GM15510 (cell line): ENCODE results near the gene PPOX.

Source experiments
- POLR2A ChIP-seq: IDR thresholded peaks from 3 replicates; pipeline ENCODE4 v1.6.1; 2011; ENCODE audit warnings: borderline replicate concordance; ENCODE audit not compliant: insufficient read length; ENCODE audit errors: extremely low read depth

The PPOX gene

GRCh38 chr1:161214369-161214768 is 48.1 kb downstream of the PPOX start:
- no peak for TF ChIP-seq POLR2A

- TF ChIP-seq POLR2A: no peak
Observed at GRCh38 chr1:161215076-161215475, 48.9 kb downstream of the PPOX start, which contains the start of gene FCER1G. Gene FCER1G, plus strand, starts transcription at chr1:161215295. Its CDS starts 27 bp downstream, at chr1:161215322.

- TF ChIP-seq POLR2A: no peak
Observed at GRCh38 chr1:161216945-161217712, 50.9 kb downstream of the PPOX start.

- no peak for TF ChIP-seq POLR2A
Observed at GRCh38 chr1:161217831-161218230, 51.6 kb downstream of the PPOX start.

GRCh38 chr1:161218301-161219077 is 52.3 kb downstream of the PPOX start:
- TF ChIP-seq POLR2A: no peak

- TF ChIP-seq POLR2A: no peak
Observed at GRCh38 chr1:161219078-161219892, 53.1 kb downstream of the PPOX start.

- TF ChIP-seq POLR2A: no peak
Observed at GRCh38 chr1:161220002-161220401, 53.8 kb downstream of the PPOX start.
